HepG2 (cell line): ENCODE measurements around the gene ZNF687. TPM values are rescaled to one million over a fixed set of nuclear protein-coding genes. Genes with fewer than 3 reads are reported as not detected.

Experiments used
- CBX2 ChIP-seq, 2 experiments: fragments of 200-600 bp in 1 of 2; sonication (generic); formaldehyde crosslinking in 1 of 2; IDR thresholded peaks; 2 replicates each; pipeline versions ENCODE4 v1.7.0 to v1.8.1; 2018 to 2022; ENCODE audit warnings: low read depth in 2 of 2, low read length in 1 of 2, mild to moderate bottlenecking in 1 of 2, missing genetic modification reagents in 1 of 2
- ELF4 ChIP-seq: sonication (generic); formaldehyde crosslinking; IDR thresholded peaks from 2 replicates; pipeline ENCODE4 v1.5.0; 2020; ENCODE audit warnings: missing genetic modification reagents, mild to moderate bottlenecking, moderate library complexity, borderline replicate concordance
- FOXM1 ChIP-seq: sonication (generic); formaldehyde crosslinking; IDR thresholded peaks from 2 replicates; pipeline ENCODE4 v1.5.0; 2020; ENCODE audit warnings: missing genetic modification reagents
- HDAC2 ChIP-seq: sonication (generic); formaldehyde crosslinking; IDR thresholded peaks from 2 replicates; pipeline ENCODE4 v1.4.0; 2020; ENCODE audit warnings: missing genetic modification reagents
- HMG20A ChIP-seq: IDR thresholded peaks from 2 replicates; pipeline ENCODE4 v1.6.1; 2016; ENCODE audit warnings: borderline replicate concordance
- NCOR1 ChIP-seq: fragments of 200-600 bp; sonication (generic); IDR thresholded peaks from 2 replicates; pipeline ENCODE4 v1.7.0; 2017; ENCODE audit warnings: antibody characterized with exemption, low read length, borderline replicate concordance
- NKX3-1 ChIP-seq: sonication (generic); formaldehyde crosslinking; IDR thresholded peaks from 2 replicates; pipeline ENCODE4 v1.5.0; 2020; ENCODE audit warnings: missing genetic modification reagents
- PRDM10 ChIP-seq: sonication (generic); formaldehyde crosslinking; IDR thresholded peaks from 2 replicates; pipeline ENCODE4 v1.4.0; 2020; ENCODE audit warnings: low read depth, missing genetic modification reagents
- SP5 ChIP-seq: IDR thresholded peaks from 2 replicates; pipeline ENCODE4 v1.6.1; 2016; ENCODE audit warnings: low read depth, borderline replicate concordance
- STAG1 ChIP-seq: sonication (generic); formaldehyde crosslinking; IDR thresholded peaks from 2 replicates; pipeline ENCODE4 v1.4.0; 2020; ENCODE audit warnings: missing genetic modification reagents
- ZFP91 ChIP-seq: sonication (generic); formaldehyde crosslinking; IDR thresholded peaks from 2 replicates; pipeline ENCODE4 v1.9.0; 2022; ENCODE audit warnings: missing genetic modification reagents, mild to moderate bottlenecking, borderline replicate concordance
- ZHX2 ChIP-seq, 2 experiments: sonication (generic) in 1 of 2; formaldehyde crosslinking in 1 of 2; IDR thresholded peaks; 2 replicates each; pipeline versions ENCODE4 v1.6.1 to v1.9.0; 2014 to 2022; ENCODE audit warnings: antibody characterized with exemption in 1 of 2, borderline replicate concordance in 1 of 2, inconsistent platforms in 1 of 2, low read depth in 1 of 2, missing genetic modification reagents in 1 of 2
- ZKSCAN5 ChIP-seq: sonication (generic); formaldehyde crosslinking; IDR thresholded peaks from 2 replicates; pipeline ENCODE4 v1.5.1; 2020; ENCODE audit warnings: mild to moderate bottlenecking, missing genetic modification reagents
- ZNF17 ChIP-seq: sonication (generic); formaldehyde crosslinking; IDR thresholded peaks from 2 replicates; pipeline ENCODE4 v1.5.0; 2020; ENCODE audit warnings: mild to moderate bottlenecking, missing genetic modification reagents
- ZNF20 ChIP-seq: sonication (generic); formaldehyde crosslinking; IDR thresholded peaks from 2 replicates; pipeline ENCODE4 v1.4.0; 2020; ENCODE audit warnings: mild to moderate bottlenecking, moderate library complexity, missing genetic modification reagents
- polyA plus RNA-seq, 8 experiments: library from polyadenylated mRNA; depleted of rRNA in 3 of 8; stranded (reverse) in 7 of 8; unstranded in 1 of 8; fragments of >200 nt; fragmentation: Illumina TruSeq in 4 of 8; extraction: Trizol in 4 of 8; gene quantifications; 2 replicates each; pipeline versions ENCODE4 v1.2.1 to v1.2.3, GENCODE V29; 2011 to 2016; ENCODE audit warnings: low read depth in 4 of 8, missing spikeins in 1 of 8, mixed read lengths in 1 of 8; ENCODE audit not compliant: insufficient read depth in 1 of 8
- total RNA-seq, 5 experiments: library from RNA; depleted of rRNA; stranded (reverse); fragments of >200 nt; fragmentation: Illumina TruSeq; extraction: Trizol; gene quantifications; 2 replicates each; pipeline ENCODE4 v1.2.3, GENCODE V29; 2016; ENCODE audit warnings: low read depth in 1 of 5

Gene ZNF687
- total and polyA plus RNA-seq, 2 of the 13 experiments (the other 11 are each of a cell fraction or from before 2014, with no cell fraction given): 14.1 to 16.5 TPM

- TF ChIP-seq ZHX2 (IDR thresholded peaks at IDR 0.05; ENCODE audit: low read depth) (no peak), ZHX2 (CRISPR knock-in tag; IDR thresholded peaks at IDR 0.05; ENCODE audit: borderline replicate concordance) (no peak), NKX3-1 (CRISPR knock-in tag) (no peak), HDAC2 (CRISPR knock-in tag) (no peak), FOXM1 (CRISPR knock-in tag) (no peak), ZFP91 (CRISPR knock-in tag) (no peak), SP5 (no peak), NCOR1 (no peak), ZNF17 (CRISPR knock-in tag) (no peak), ELF4 (0 out of 2 replicates have a peak, but pooled peaks have one; percentile 17), HMG20A (CRISPR knock-in tag) (no peak), ZKSCAN5 (CRISPR knock-in tag) (no peak), STAG1 (no peak), PRDM10 (CRISPR knock-in tag) (no peak), CBX2 (IDR thresholded peaks at IDR 0.05; ENCODE audit: low read depth, low read length) (no peak), CBX2 (CRISPR knock-in tag; IDR thresholded peaks at IDR 0.05; ENCODE audit: low read depth) (no peak), ZNF20 (CRISPR knock-in tag) (no peak)
Measured at GRCh38 chr1:151282883-151283725, 1.0 kb downstream of the ZNF687 start (continued).
